Lower leg skin (tissue), 3 donors: ENCODE measurements around the gene RFPL3.

Source experiments
- CTCF ChIP-seq, 3 donors: fragments of 450-650 bp; IDR thresholded peaks; one replicate each; pipeline ENCODE4 v1.5.1; 2016; ENCODE audit warnings: antibody characterized with exemption in 3 of 3, mild to moderate bottlenecking in 3 of 3, moderate library complexity in 2 of 3
- POLR2A ChIP-seq, 2 donors: fragments of 450-650 bp; IDR thresholded peaks; one replicate each; pipeline ENCODE4 v1.6.1; 2016 to 2017; ENCODE audit warnings: antibody characterized with exemption in 2 of 2, mild to moderate bottlenecking in 1 of 2, moderate library complexity in 1 of 2

DNA sequence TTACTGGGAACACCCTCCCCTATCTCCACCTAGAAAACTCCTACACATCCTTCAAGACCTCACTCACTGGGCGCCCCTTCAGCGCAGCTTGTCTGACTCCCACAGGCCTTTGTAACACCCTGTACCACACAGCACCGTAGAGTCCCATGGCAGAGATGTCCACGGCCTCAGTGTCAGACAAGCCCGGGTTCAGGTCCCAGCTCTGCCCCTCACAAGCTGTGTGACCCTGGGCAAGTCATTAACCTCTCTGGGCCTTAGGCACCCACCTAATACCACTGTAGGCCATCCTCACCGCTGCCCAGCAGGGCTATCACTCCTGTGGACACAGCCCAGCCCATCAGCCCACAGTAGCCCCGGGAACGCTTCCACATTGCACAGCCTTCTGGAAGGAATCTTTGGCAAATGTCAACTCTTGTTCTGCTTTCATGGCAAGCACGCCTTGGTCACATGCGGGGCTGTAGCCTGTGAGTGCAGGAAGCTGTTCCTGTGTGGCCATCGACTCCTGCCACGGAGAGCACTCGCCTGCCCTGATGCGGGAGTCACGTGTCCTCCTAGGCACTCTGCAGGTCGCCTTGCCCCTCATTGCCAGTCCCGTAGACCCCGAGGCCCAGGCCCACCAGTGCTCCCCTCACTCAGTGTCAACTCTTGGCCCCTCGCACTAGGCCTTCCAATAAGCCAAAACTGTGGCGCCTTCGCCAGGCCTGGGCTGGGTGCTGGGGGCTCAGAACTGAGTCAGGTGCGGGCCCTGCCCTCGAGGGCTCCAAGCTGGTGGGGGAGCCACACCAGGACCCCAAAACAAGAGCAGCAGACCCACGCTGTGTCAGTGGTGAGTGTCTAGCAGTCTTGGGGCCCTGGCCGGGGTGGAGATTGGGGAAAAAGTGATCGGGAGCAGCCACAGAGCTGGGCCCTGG is 32.9 kb upstream of the RFPL3 start:
- TF ChIP-seq POLR2A (IDR thresholded peaks at IDR 0.05) = no peak
- no peak for TF ChIP-seq CTCF (IDR thresholded peaks at IDR 0.05)
